Astrocyte (in vitro differentiated cells and primary cell): ENCODE data around the gene CHST11. TPM values are rescaled to one million over a fixed set of nuclear protein-coding genes. Genes with fewer than 3 reads are reported as not detected.
A peak's percentile ranks its signal among the peaks of the same experiment; 100 is the strongest.
"Not testable (repeated sequence)": the region's sequence is repeated elsewhere in the genome, so short reads cannot be mapped to it uniquely, and the experiment has no call there.

Source experiments
- DNase-seq: peaks from one replicate; pipeline ENCODE4 v3.0.0-alpha.2; 2010; ENCODE audit warnings: low read depth
- FAIRE-seq: peaks from 2 replicates; lab custom pipeline; 2011; peaks lifted over from hg19 to GRCh38; lab: Jason Lieb, UNC
- H2AFZ ChIP-seq: 2 replicates; pipeline ENCODE4 v1.6.0; 2012; ENCODE audit warnings: low read depth, low read length, inconsistent platforms
- H3K27ac ChIP-seq: 2 replicates; pipeline ENCODE4 v1.5.1; 2011; ENCODE audit warnings: low read depth, low read length, inconsistent platforms
- H3K27me3 ChIP-seq: 2 replicates; pipeline ENCODE4 v1.6.0; 2011; ENCODE audit warnings: low read length, inconsistent platforms; ENCODE audit not compliant: insufficient read depth
- H3K36me3 ChIP-seq: 2 replicates; pipeline ENCODE4 v1.5.1; 2011; ENCODE audit warnings: low read length, inconsistent platforms; ENCODE audit not compliant: insufficient read depth
- H3K4me1 ChIP-seq: 2 replicates; pipeline ENCODE4 v1.5.1; 2011; ENCODE audit warnings: low read length, inconsistent platforms; ENCODE audit not compliant: insufficient read depth
- H3K4me2 ChIP-seq: 2 replicates; pipeline ENCODE4 v1.6.0; 2012; ENCODE audit warnings: low read length, inconsistent platforms
- H3K4me3 ChIP-seq: 2 replicates; pipeline ENCODE4 v1.5.1; 2011; ENCODE audit warnings: low read depth, mild to moderate bottlenecking, low read length, inconsistent platforms; ENCODE audit not compliant: insufficient read depth
- H3K79me2 ChIP-seq: 2 replicates; pipeline ENCODE4 v1.6.0; 2012; ENCODE audit warnings: mild to moderate bottlenecking, low read length, inconsistent platforms; ENCODE audit not compliant: insufficient read depth
- H3K9ac ChIP-seq: 2 replicates; pipeline ENCODE4 v1.6.0; 2012; ENCODE audit warnings: mild to moderate bottlenecking, low read length, inconsistent platforms
- H3K9me3 ChIP-seq: 2 replicates; pipeline ENCODE4 v1.5.1; 2012; ENCODE audit warnings: low read depth, mild to moderate bottlenecking, low read length, inconsistent platforms; ENCODE audit not compliant: insufficient read depth
- H4K20me1 ChIP-seq: 2 replicates; pipeline ENCODE4 v1.6.0; 2012; ENCODE audit warnings: low read length, inconsistent platforms; ENCODE audit not compliant: insufficient read depth
- H3K27ac Mint-ChIP-seq: one replicate; pipeline ENCODE4 v1.8.0; 2021; ENCODE audit warnings: mild to moderate bottlenecking, mixed read lengths; ENCODE audit not compliant: unreplicated experiment
- H3K27me3 Mint-ChIP-seq: one replicate; pipeline ENCODE4 v1.8.0; 2021; ENCODE audit warnings: low read depth, mixed read lengths; ENCODE audit not compliant: unreplicated experiment
- H3K36me3 Mint-ChIP-seq: one replicate; pipeline ENCODE4 v1.8.0; 2021; ENCODE audit warnings: low read depth, mixed read lengths; ENCODE audit not compliant: unreplicated experiment
- H3K4me1 Mint-ChIP-seq: one replicate; pipeline ENCODE4 v1.8.0; 2021; ENCODE audit warnings: low read depth, mixed read lengths; ENCODE audit not compliant: unreplicated experiment
- H3K4me3 Mint-ChIP-seq: one replicate; pipeline ENCODE4 v1.8.0; 2021; ENCODE audit warnings: mild to moderate bottlenecking, moderate library complexity, mixed read lengths; ENCODE audit not compliant: unreplicated experiment
- H3K9me3 Mint-ChIP-seq: one replicate; pipeline ENCODE4 v1.8.0; 2021; ENCODE audit warnings: mild to moderate bottlenecking, mixed read lengths; ENCODE audit not compliant: unreplicated experiment
- CTCF ChIP-seq: IDR thresholded peaks from 2 replicates; pipeline ENCODE4 v1.5.1; 2011; ENCODE audit warnings: low read depth, mild to moderate bottlenecking, inconsistent platforms, low read length, moderate library complexity; ENCODE audit not compliant: insufficient read depth
- EZH2 ChIP-seq: IDR thresholded peaks from 2 replicates; pipeline ENCODE4 v1.6.1; 2012; ENCODE audit warnings: mild to moderate bottlenecking, low read length, inconsistent platforms; ENCODE audit not compliant: insufficient read depth
- total RNA-seq: library from RNA; stranded (reverse); gene quantifications from 2 replicates; pipeline ENCODE4 v1.2.1, GENCODE V29; 2021

Gene CHST11
- total RNA-seq, 1 donor from 2014 or later: 30.2 TPM

- H3K79me2 ChIP-seq: no peaks in the 10 kb centered on the region
- H3K4me2 ChIP-seq: no peak overlapping the region
- no peak overlapping the region for H3K27ac Mint-ChIP-seq
- H3K9me3 Mint-ChIP-seq: peaks cover 4% of the 10 kb centered on the region
- H3K9ac ChIP-seq: no peak overlapping the region
- DNase-seq: no peak
- peaks cover 7% of the 10 kb centered on the region for H3K36me3 Mint-ChIP-seq
- H3K4me3 ChIP-seq: no peak overlapping the region
- H3K4me1 ChIP-seq: no peaks in the 10 kb centered on the region
- no peaks in the 10 kb centered on the region for H3K27me3 ChIP-seq
- H3K36me3 ChIP-seq: no peaks in the 10 kb centered on the region
- H3K4me3 Mint-ChIP-seq: no peak overlapping the region
- TF ChIP-seq EZH2: no peak
- TF ChIP-seq CTCF: no peak
- H3K9me3 ChIP-seq: no peaks in the 10 kb centered on the region
- peaks cover 19% of the 10 kb centered on the region for H3K4me1 Mint-ChIP-seq
- no peak overlapping the region for H3K27ac ChIP-seq
- no peaks in the 10 kb centered on the region for H3K27me3 Mint-ChIP-seq
- H4K20me1 ChIP-seq: peaks cover 68% of the 10 kb centered on the region
- FAIRE-seq: no peak
- peak overlapping the region; percentile 7 for H2AFZ ChIP-seq
Measured at GRCh38 chr12:104742551-104743201, 285.9 kb downstream of the CHST11 start.

GRCh38 chr12:104743202-104743580 is 286.4 kb downstream of the CHST11 start:
- no peak overlapping the region for H3K27ac Mint-ChIP-seq
- TF ChIP-seq CTCF: no peak
- TF ChIP-seq EZH2: no peak

GRCh38 chr12:104743753-104744548 is 287.2 kb downstream of the CHST11 start:
- not testable (repeated sequence) for H3K27ac Mint-ChIP-seq, H3K4me1 Mint-ChIP-seq, H3K36me3 ChIP-seq, H3K9me3 Mint-ChIP-seq, H3K4me1 ChIP-seq, H3K9ac ChIP-seq, H3K79me2 ChIP-seq, H3K27ac ChIP-seq, H3K9me3 ChIP-seq, H3K27me3 ChIP-seq, DNase-seq, H3K36me3 Mint-ChIP-seq, H3K4me2 ChIP-seq, FAIRE-seq, H3K27me3 Mint-ChIP-seq, H2AFZ ChIP-seq, H3K4me3 ChIP-seq, H3K4me3 Mint-ChIP-seq
- H4K20me1 ChIP-seq: peaks cover 59% of the 10 kb centered on the region

More at GRCh38 chr12:104743202-104743580, 286.4 kb downstream of the CHST11 start:
- H2AFZ ChIP-seq: no peak overlapping the region
- H3K4me3 ChIP-seq: no peak overlapping the region
- FAIRE-seq: no peak
- Mint-ChIP-seq H3K4me1 (peaks cover 14% of the 10 kb centered on the region), H3K36me3 (peaks cover 7% of the 10 kb centered on the region), H3K27me3 (no peaks in the 10 kb centered on the region), H3K4me3 (no peak overlapping the region), H3K9me3 (peaks cover 4% of the 10 kb centered on the region)
- no peaks in the 10 kb centered on the region for H3K9me3 ChIP-seq
- peaks cover 65% of the 10 kb centered on the region for H4K20me1 ChIP-seq
- no peak overlapping the region for H3K4me2 ChIP-seq
- H3K27ac ChIP-seq: no peak overlapping the region
- no peaks in the 10 kb centered on the region for H3K79me2 ChIP-seq
- DNase-seq: no peak
- H3K9ac ChIP-seq: no peak overlapping the region
- no peaks in the 10 kb centered on the region for H3K36me3 ChIP-seq
- H3K4me1 ChIP-seq: no peaks in the 10 kb centered on the region
- no peaks in the 10 kb centered on the region for H3K27me3 ChIP-seq
